GM18867 (cell line): ENCODE results near the gene RHOT1.
"Not testable (repeated sequence)": the region's sequence is repeated elsewhere in the genome, so short reads cannot be mapped to it uniquely, and the experiment has no call there.

Experiments used
- ATAC-seq: cut with Tn5 transposase; IDR thresholded peaks from one replicate; pipeline ENCODE4 v1.9.1; 2021; ENCODE audit warnings: mild to moderate bottlenecking, moderate library complexity; ENCODE audit not compliant: unreplicated experiment

RHOT1 gene

DNA sequence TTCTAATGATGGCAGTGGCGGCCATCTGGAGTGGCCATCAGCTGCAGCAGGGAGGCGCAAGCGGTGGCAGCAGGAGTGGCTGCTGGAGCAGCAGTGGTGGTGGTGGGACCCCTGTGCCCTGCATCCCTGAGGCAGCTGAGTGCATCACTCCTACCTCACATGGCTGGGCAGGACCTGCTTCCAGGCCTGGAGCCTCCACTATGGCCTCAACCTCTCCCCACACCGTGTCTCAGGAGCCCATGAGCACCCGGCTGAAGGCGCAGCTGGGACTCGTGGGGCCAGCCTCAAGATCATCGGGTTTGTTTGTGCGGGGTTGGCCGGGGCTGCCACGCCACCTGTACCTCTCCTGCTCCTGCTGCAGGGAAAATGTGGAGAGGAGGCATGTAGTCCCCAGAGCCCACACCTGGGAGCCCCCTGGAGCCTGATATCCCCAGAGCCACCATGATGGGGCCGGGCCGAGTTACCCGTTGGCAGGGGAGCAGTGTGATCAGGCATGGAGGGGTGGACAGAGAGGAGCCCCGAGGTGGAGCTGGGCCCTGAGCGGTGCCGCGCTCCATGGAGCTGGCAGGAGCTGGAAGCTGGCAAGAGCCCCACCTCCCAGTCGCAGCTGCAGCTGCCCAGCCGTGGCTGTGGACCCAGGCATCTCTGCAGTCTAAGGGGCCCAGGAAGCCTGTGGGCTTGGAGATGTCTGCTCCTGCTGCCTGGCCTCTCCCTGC is 16.7 kb downstream of the RHOT1 start:
- ATAC-seq: no peak

DNA sequence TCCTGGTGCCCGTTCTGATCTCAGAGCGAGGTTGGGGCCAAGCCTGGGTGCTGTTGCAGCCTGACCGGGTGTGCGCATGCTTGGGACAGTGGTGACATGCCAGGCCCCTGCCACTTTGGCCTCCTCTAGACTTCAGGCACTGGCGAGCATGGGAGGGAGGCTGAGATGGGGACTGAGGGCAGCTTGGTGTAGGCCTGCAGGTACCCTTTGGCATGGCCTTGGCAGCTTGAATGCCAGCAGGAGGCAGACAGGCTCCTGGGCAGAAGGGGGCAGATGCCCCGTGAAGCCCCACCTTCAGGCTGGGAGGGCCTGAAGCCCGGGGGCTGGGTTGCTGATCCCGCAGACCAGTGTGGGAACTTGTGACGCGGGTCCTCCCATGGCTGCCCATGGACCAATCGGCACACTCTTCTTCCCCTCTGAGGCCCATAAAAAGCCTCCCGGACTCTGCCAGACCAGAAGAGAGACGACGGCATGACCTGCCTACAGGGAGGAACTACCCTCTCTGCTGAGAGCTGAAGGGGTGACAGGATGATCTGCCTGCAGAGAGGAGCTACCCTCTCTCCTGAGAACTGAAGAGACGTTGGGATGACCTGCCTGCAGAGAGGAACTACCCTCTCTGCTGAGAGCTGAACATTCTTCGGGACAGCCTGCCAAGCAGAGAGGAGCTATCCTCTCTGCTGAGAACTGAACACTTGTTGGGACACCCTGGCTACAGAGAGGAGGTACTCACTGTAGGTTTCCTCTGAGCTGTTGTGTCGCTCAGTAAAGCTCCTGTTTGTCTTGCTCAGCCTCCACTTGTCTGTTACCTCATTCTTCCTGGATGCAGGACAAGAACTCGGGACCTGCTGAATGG is 17.5 kb downstream of the RHOT1 start:
- no peak for ATAC-seq

- ATAC-seq: no peak
These were observed 18.2 kb downstream of the RHOT1 start for GRCh38 chr17:32160526-32160925.

DNA sequence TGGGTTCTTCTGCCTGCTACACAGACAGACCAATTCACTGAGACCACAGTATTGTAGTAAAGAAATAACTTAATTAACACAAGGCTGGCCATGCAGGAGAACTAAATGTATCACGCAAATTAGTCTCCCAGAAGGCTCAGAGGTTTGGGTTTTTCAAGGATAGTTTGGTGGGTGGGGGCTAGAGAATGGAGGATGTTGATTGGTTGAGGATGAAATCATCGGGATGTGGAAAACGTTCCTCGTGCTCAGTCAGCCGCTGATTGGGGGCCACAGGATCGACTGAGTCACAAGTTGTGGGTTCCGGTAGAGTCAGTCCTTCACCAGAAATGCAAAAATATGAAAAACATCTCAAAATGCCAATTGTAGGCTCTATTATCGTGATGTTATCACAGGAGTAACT is 18.7 kb downstream of the RHOT1 start:
- ATAC-seq: no peak

DNA sequence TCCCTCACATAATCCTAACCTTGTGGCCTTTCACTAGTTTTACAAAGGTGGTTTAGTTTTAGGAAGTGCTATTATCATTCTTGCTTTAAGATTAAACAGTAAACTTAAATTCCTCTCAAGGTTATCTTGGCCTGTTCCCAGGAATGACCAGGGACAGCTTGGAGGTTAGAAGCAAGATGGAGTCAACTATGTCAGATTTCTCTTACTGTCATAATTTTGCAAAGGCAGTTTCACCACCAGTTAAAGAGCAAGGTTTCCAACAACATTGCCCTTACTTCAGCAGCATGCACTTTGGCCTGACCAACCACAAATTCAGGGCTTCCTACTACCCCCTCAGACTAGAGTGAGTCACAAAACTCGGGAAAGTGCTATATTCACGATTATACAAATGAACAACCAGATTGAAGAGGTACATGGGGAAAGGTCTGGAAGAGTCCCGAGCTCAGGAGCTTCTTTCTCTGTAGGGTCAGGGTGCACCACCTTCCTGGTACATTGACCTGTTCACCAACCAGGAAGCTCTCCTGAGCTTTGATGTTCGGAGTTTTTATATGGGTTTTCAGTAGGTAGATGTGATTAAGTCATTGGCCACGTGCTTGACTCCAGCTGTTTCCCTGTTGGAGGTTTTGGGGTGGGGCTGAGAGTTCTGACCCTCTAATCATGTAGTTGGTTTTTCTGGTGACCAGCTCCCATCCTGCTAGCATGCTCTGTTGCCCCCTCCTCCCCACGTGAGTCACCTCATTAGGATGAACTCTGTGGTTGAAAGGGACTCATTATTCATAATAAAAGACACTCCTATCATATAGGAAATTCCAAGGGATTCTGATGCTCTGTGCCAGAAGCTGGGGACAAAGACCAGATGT is 19.4 kb downstream of the RHOT1 start:
- no peak for ATAC-seq

- ATAC-seq: no peak
These were observed 32.6 kb downstream of the RHOT1 start for GRCh38 chr17:32174889-32175288.

GRCh38 chr17:32178679-32179078 is 36.4 kb downstream of the RHOT1 start:
- not testable (repeated sequence) for ATAC-seq

DNA sequence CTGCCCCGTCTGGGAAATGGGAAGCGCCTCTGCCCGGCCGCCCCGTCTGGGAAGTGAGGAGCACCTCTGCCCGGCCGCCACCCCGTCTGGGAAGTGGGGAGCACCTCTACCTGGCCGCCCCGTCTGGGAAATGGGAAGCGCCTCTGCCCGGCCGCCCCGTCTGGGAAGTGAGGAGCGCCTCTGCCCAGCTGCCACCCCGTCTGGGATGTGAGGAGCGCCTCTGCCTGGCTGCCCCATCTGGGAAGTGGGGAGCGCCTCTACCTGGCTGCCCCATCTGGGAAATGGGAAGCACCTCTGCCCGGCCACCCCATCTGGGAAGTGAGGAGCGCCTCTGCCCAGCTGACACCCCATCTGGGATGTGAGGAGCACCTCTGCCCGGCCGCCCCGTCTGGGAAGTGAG is 36.8 kb downstream of the RHOT1 start:
- ATAC-seq: not testable (repeated sequence)

GRCh38 chr17:32179526-32179925 is 37.2 kb downstream of the RHOT1 start:
- ATAC-seq: not testable (repeated sequence)

GRCh38 chr17:32180262-32180661 is 38.0 kb downstream of the RHOT1 start:
- not testable (repeated sequence) for ATAC-seq

- ATAC-seq: no peak
These were observed 43.6 kb downstream of the RHOT1 start for GRCh38 chr17:32185875-32186274.

DNA sequence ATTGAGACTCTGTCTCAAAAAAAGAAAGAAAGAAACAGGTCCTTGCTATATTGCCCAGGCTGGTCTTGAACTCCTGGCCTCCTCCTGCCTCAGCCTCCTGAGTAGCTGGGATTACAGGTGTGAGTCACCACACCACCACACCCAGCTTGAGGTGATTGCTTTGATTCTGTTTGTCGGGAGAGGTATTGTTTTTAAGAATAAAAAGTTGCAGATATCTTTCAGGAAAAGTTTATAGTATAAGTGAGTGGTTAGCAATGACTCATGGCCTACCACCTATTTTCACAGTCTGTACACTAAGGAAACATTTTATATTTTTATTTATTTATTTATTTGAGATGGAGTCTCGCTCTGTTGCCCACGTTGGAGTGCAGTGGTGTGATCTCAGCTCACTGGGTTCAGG is 45.0 kb downstream of the RHOT1 start:
- no peak for ATAC-seq

DNA sequence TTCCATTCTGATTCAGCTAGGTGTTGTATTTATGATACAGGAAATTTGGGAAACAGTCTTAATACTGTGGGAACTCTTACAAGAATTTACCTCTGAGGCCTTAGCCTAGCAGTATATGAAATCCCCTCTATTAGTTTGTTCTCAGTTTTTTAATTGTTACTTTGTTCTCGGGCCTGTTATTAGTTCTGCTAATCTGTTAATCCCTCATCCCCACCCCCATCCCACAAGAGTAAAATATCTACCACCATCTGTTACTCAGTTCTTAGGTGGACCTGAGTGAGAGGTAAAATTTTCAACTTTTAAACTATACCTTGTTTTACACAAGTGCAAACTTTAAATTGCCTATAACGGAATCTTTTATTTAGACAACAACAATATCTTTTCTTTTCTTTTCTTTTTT is 47.0 kb downstream of the RHOT1 start:
- ATAC-seq: no peak

DNA sequence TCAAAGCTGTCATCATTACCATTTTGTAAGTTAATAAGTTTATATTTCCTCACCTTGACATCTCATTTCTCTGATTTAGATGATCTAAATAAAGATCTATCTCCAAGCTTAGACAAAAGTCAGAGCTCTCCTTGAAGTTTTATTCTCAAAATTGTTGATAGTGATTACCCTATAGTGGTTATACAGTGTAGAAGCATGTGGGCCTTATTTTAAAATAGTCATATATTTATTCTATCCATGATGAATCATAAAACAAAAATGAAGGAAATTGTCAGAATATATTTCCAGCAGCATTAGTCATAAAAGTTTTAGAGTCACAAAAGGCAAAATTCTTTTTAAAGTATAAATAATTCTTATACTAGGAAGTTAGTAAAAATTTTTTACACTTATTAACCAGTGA is 49.0 kb downstream of the RHOT1 start:
- no peak for ATAC-seq

DNA sequence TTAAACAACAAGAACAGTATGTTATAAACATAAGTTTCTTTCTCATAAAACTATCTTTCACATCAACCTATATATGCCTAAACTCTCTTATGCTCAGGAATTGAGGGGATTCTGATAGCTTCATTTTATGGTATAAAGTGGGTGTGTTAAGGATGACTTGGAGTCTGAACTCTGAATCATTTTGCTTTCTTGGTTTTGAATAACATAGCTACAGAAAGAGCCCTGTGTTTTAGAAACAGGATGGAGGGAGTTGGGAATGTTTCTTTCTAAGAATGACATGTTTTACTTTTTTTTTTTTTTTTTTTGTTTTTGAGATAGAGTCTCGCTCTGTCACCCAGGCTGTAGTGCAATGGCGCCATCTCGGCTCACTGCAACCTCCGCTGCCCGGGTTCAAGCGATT is 50.1 kb downstream of the RHOT1 start:
- ATAC-seq: no peak

- no peak for ATAC-seq
These were observed 55.7 kb downstream of the RHOT1 start for GRCh38 chr17:32197987-32198386.

DNA sequence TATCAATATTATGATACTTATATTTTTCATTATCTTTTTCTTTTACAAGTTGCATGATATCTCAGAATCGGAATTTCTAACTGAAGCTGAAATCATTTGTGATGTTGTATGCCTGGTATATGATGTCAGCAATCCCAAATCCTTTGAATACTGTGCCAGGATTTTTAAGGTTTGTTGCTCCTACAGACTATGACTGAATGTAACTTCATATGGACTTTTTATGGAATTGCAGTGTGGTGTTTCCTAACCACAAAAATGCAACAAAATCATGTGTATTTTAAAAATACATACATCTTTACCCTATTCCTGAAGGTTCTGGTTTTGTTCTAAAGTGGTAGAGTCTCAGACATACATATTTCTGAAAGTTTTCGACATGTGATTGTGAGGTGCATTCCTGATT is 64.6 kb downstream of the RHOT1 start:
- no peak for ATAC-seq

GRCh38 chr17:32208436-32208835 is 66.1 kb downstream of the RHOT1 start:
- ATAC-seq: no peak

- ATAC-seq: no peak
These were observed 67.3 kb downstream of the RHOT1 start for GRCh38 chr17:32209608-32210007.

GRCh38 chr17:32211671-32212070 is 69.4 kb downstream of the RHOT1 start:
- no peak for ATAC-seq

GRCh38 chr17:32215696-32216095 is 73.4 kb downstream of the RHOT1 start:
- ATAC-seq: no peak
